A673 (cell line): ENCODE measurements around the gene PIM3.

Experiments used
- EZH2 ChIP-seq: fragments of 200-600 bp; sonication (generic); IDR thresholded peaks from 2 replicates; pipeline ENCODE4 v1.6.1; 2017; ENCODE audit warnings: borderline replicate concordance, low read depth, mild to moderate bottlenecking, mixed read lengths, antibody characterized with exemption, low read length; ENCODE audit not compliant: poor library complexity, severe bottlenecking
- TF ChIP-seq, protein P1 (sequence below): fragments of 300-800, 200-600 bp; sonication (generic); conservative IDR thresholded peaks from 2 replicates; pipeline ENCODE4 v1.5.1; 2017; ENCODE audit warnings: low read depth, mild to moderate bottlenecking, antibody characterized with exemption, low read length, moderate library complexity, mixed read lengths

DNA sequence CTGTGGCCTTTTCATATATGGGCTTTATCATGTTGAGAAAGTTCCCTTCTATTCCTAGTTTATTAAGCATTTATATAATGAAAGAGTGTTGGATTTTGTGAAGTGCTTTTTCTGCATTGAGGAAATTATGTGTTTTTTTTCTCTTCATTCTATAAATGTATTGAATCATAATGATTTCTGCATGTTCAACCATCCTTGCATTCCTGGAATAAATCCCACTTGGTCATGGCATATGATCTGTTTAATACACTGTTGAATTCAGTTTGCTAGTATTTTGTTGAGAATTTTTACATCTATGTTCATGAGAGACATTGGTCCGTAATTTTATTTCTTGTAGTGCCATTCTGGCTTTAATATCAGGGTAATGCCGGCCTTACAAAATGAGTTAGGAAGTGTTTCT lies 25.8 kb downstream of the PIM3 start:
- TF ChIP-seq, protein P1, sequence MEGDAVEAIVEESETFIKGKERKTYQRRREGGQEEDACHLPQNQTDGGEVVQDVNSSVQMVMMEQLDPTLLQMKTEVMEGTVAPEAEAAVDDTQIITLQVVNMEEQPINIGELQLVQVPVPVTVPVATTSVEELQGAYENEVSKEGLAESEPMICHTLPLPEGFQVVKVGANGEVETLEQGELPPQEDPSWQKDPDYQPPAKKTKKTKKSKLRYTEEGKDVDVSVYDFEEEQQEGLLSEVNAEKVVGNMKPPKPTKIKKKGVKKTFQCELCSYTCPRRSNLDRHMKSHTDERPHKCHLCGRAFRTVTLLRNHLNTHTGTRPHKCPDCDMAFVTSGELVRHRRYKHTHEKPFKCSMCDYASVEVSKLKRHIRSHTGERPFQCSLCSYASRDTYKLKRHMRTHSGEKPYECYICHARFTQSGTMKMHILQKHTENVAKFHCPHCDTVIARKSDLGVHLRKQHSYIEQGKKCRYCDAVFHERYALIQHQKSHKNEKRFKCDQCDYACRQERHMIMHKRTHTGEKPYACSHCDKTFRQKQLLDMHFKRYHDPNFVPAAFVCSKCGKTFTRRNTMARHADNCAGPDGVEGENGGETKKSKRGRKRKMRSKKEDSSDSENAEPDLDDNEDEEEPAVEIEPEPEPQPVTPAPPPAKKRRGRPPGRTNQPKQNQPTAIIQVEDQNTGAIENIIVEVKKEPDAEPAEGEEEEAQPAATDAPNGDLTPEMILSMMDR = no peak
- no peak for TF ChIP-seq EZH2
